Measurements from ENCODE around the gene GALNT17. TPM values are rescaled to one million over a fixed set of nuclear protein-coding genes. Genes with fewer than 3 reads are reported as not detected.

Gene GALNT17
- total and polyA plus RNA-seq, 5 donors: 0.71 to 9.0 (median 5.2) TPM

GRCh38 chr7:71171476-71171875 lies 39.5 kb downstream of the GALNT17 start:
- no peaks in the 10 kb centered on the region for H3K27me3 ChIP-seq (ENCODE audit: control insufficient read depth, insufficient read depth)
- no peak overlapping the region for H3K27ac ChIP-seq (ENCODE audit: low read length)
- DNase-seq (no peak), ATAC-seq (no peak)
- intact Hi-C loops (cut with DNase I): no loop called here
- H3K9me3 ChIP-seq (ENCODE audit: control insufficient read depth, low read length): no peaks in the 10 kb centered on the region
- WGBS: 76% methylated on average over 4 of the region's 4 CpGs
- H3K4me3 ChIP-seq (ENCODE audit: low read length): no peak overlapping the region
- no peaks in the 10 kb centered on the region for H3K4me1 ChIP-seq (ENCODE audit: control insufficient read depth, insufficient read depth, low read length)

- ATAC-seq (no peak), DNase-seq (peak in 1 of 3 donors; percentile 48)
- intact Hi-C loops (cut with DNase I): no loop called here
- Histone ChIP-seq H3K27me3 (ENCODE audit: control insufficient read depth, insufficient read depth) (no peaks in the 10 kb centered on the region), H3K4me1 (ENCODE audit: control insufficient read depth, insufficient read depth, low read length) (no peaks in the 10 kb centered on the region), H3K4me3 (ENCODE audit: low read length) (no peak overlapping the region), H3K9me3 (ENCODE audit: control insufficient read depth, low read length) (no peaks in the 10 kb centered on the region), H3K27ac (ENCODE audit: low read length) (no peak overlapping the region)
- 55% methylated on average over 7 of the region's 7 CpGs for WGBS
Observed at GRCh38 chr7:71173955-71174354, 42.0 kb downstream of the GALNT17 start.

- DNase-seq (no peak), ATAC-seq (no peak)
- intact Hi-C loops (cut with DNase I): no loop called here
- WGBS: 74% methylated on average over 4 of the region's 4 CpGs
- Histone ChIP-seq H3K4me3 (ENCODE audit: low read length) (no peak overlapping the region), H3K27me3 (ENCODE audit: control insufficient read depth, insufficient read depth) (no peaks in the 10 kb centered on the region), H3K27ac (ENCODE audit: low read length) (no peak overlapping the region), H3K4me1 (ENCODE audit: control insufficient read depth, insufficient read depth, low read length) (no peaks in the 10 kb centered on the region), H3K9me3 (ENCODE audit: control insufficient read depth, low read length) (no peaks in the 10 kb centered on the region)
Observed at GRCh38 chr7:71182438-71182935, 50.5 kb downstream of the GALNT17 start.

GRCh38 chr7:71184136-71184535 lies 52.2 kb downstream of the GALNT17 start:
- H3K9me3 ChIP-seq (ENCODE audit: control insufficient read depth, low read length): no peaks in the 10 kb centered on the region
- no peak overlapping the region for H3K4me3 ChIP-seq (ENCODE audit: low read length)
- H3K4me1 ChIP-seq (ENCODE audit: control insufficient read depth, insufficient read depth, low read length): no peaks in the 10 kb centered on the region
- ATAC-seq: no peak
- intact Hi-C loops (cut with DNase I): no loop called here
- WGBS: 90% methylated on average over 5 of the region's 5 CpGs
- no peak overlapping the region for H3K27ac ChIP-seq (ENCODE audit: low read length)
- no peaks in the 10 kb centered on the region for H3K27me3 ChIP-seq (ENCODE audit: control insufficient read depth, insufficient read depth)
- DNase-seq: no peak

GRCh38 chr7:71184609-71185008 lies 52.7 kb downstream of the GALNT17 start:
- Histone ChIP-seq H3K27me3 (ENCODE audit: control insufficient read depth, insufficient read depth) (no peaks in the 10 kb centered on the region), H3K27ac (ENCODE audit: low read length) (no peak overlapping the region), H3K9me3 (ENCODE audit: control insufficient read depth, low read length) (no peaks in the 10 kb centered on the region), H3K4me1 (ENCODE audit: control insufficient read depth, insufficient read depth, low read length) (no peaks in the 10 kb centered on the region), H3K4me3 (ENCODE audit: low read length) (no peak overlapping the region)
- WGBS: 89% methylated on average over 1 of the region's 1 CpG
- ATAC-seq: no peak
- intact Hi-C loops (cut with DNase I): no loop called here
- DNase-seq: no peak

- H3K27me3 ChIP-seq (ENCODE audit: control insufficient read depth, insufficient read depth): no peaks in the 10 kb centered on the region
- WGBS: 73% methylated on average over 4 of the region's 4 CpGs
- ATAC-seq (no peak), DNase-seq (no peak)
- H3K9me3 ChIP-seq (ENCODE audit: control insufficient read depth, low read length): no peaks in the 10 kb centered on the region
- no peaks in the 10 kb centered on the region for H3K4me1 ChIP-seq (ENCODE audit: control insufficient read depth, insufficient read depth, low read length)
- no peak overlapping the region for H3K27ac ChIP-seq (ENCODE audit: low read length)
- intact Hi-C loops (cut with DNase I): no loop called here
- no peak overlapping the region for H3K4me3 ChIP-seq (ENCODE audit: low read length)
Observed at GRCh38 chr7:71186535-71187057, 54.7 kb downstream of the GALNT17 start.

GRCh38 chr7:71191771-71192170 lies 59.8 kb downstream of the GALNT17 start:
- intact Hi-C loops (cut with DNase I): no loop called here
- Histone ChIP-seq H3K27ac (ENCODE audit: low read length) (no peak overlapping the region), H3K4me1 (ENCODE audit: control insufficient read depth, insufficient read depth, low read length) (no peaks in the 10 kb centered on the region), H3K27me3 (ENCODE audit: control insufficient read depth, insufficient read depth) (no peaks in the 10 kb centered on the region), H3K9me3 (ENCODE audit: control insufficient read depth, low read length) (no peaks in the 10 kb centered on the region), H3K4me3 (ENCODE audit: low read length) (no peak overlapping the region)
- no peak for ATAC-seq
- 90% methylated on average over 6 of the region's 6 CpGs for WGBS
- DNase-seq: no peak

GRCh38 chr7:71193099-71193810 lies 61.3 kb downstream of the GALNT17 start:
- DNase-seq (no peak), ATAC-seq (no peak)
- Histone ChIP-seq H3K27ac (ENCODE audit: low read length) (no peak overlapping the region), H3K4me1 (ENCODE audit: control insufficient read depth, insufficient read depth, low read length) (no peaks in the 10 kb centered on the region), H3K4me3 (ENCODE audit: low read length) (no peak overlapping the region), H3K27me3 (ENCODE audit: control insufficient read depth, insufficient read depth) (no peaks in the 10 kb centered on the region), H3K9me3 (ENCODE audit: control insufficient read depth, low read length) (no peaks in the 10 kb centered on the region)
- WGBS: 65% methylated on average over 5 of the region's 5 CpGs
- intact Hi-C loops (cut with DNase I): no loop called here

GRCh38 chr7:71198391-71198790 lies 66.4 kb downstream of the GALNT17 start:
- DNase-seq (no peak), ATAC-seq (no peak)
- Histone ChIP-seq H3K27ac (ENCODE audit: low read length) (no peak overlapping the region), H3K27me3 (ENCODE audit: control insufficient read depth, insufficient read depth) (no peaks in the 10 kb centered on the region), H3K4me3 (ENCODE audit: low read length) (no peak overlapping the region), H3K4me1 (ENCODE audit: control insufficient read depth, insufficient read depth, low read length) (no peaks in the 10 kb centered on the region), H3K9me3 (ENCODE audit: control insufficient read depth, low read length) (no peaks in the 10 kb centered on the region)
- intact Hi-C loops (cut with DNase I): no loop called here
- 84% methylated on average over 6 of the region's 6 CpGs for WGBS

GRCh38 chr7:71198887-71199286 lies 66.9 kb downstream of the GALNT17 start:
- intact Hi-C loops (cut with DNase I): no loop called here
- Histone ChIP-seq H3K27me3 (ENCODE audit: control insufficient read depth, insufficient read depth) (no peaks in the 10 kb centered on the region), H3K9me3 (ENCODE audit: control insufficient read depth, low read length) (no peaks in the 10 kb centered on the region), H3K4me3 (ENCODE audit: low read length) (no peak overlapping the region), H3K27ac (ENCODE audit: low read length) (no peak overlapping the region), H3K4me1 (ENCODE audit: control insufficient read depth, insufficient read depth, low read length) (no peaks in the 10 kb centered on the region)
- 46% methylated on average over 8 of the region's 8 CpGs for WGBS
- DNase-seq: no peak
- no peak for ATAC-seq

GRCh38 chr7:71206184-71206583 lies 74.2 kb downstream of the GALNT17 start:
- no peak overlapping the region for H3K4me3 ChIP-seq (ENCODE audit: low read length)
- intact Hi-C loops (cut with DNase I): no loop called here
- no peaks in the 10 kb centered on the region for H3K4me1 ChIP-seq (ENCODE audit: control insufficient read depth, insufficient read depth, low read length)
- H3K27me3 ChIP-seq (ENCODE audit: control insufficient read depth, insufficient read depth): no peaks in the 10 kb centered on the region
- no peaks in the 10 kb centered on the region for H3K9me3 ChIP-seq (ENCODE audit: control insufficient read depth, low read length)
- ATAC-seq (no peak), DNase-seq (no peak)
- H3K27ac ChIP-seq (ENCODE audit: low read length): no peak overlapping the region
- WGBS: 63% methylated on average over 4 of the region's 4 CpGs
